Measurements from ENCODE around the gene WDFY2.
A peak's percentile ranks its signal among the peaks of the same experiment; 100 is the strongest.
"Not testable (repeated sequence)": the region's sequence is repeated elsewhere in the genome, so short reads cannot be mapped to it uniquely, and the experiment has no call there.

WDFY2 gene

DNA sequence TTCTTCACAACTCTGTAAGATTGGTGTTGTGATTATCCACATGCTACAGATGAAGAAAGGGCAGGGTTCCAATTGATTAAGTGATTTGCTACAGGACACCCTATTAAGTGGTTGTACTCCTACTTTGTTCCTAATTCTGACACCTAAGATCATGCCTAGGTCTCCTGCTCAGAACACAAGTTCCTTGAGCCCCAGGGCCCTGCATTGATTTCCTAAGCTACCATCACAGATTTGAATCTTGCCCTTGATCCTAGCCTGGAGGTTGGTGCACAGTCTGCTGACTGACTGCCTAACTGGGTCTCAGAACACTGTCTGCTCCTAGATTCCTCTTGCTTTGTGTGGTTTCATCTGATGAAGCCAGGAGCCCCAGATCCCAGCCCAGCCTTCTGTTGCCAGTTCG lies 19.6 kb upstream of the WDFY2 start:
- no peak for DNase-seq

DNA sequence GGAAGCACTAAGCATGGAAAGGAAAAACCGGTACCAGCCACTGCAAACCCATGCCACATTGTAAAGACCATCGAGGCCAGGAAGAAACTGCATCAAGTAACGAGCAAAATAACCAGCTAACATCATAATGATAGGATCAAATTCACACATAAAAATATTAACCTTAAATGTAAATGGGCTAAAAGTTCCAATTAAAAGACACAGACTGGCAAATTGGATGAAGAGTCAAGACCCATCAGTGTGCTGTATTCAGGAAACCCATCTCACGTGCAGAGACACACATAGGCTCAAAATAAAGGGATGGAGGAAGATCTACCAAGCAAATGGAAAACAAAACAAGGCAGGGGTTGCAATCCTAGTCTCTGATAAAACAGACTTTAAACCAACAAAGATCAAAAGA lies 15.3 kb upstream of the WDFY2 start:
- not testable (repeated sequence) for DNase-seq

DNA sequence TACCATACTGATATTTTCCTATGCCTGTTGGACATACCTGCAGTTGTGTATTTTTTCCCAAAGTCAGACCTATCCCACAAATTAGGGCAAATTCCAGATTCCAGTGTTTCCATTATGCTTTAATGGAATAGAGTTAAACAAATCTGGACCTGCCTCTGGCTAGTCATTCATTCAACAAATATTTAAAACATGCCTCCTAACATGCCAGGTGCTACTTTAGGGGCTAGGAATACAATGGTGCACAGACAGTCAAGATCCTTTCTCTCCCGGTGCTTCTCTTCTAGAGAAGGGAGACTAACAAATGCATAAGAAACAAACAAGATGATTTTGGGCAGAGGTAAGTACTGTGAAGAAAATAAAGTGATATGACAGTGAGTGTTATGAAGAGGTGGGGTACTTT lies 7.5 kb upstream of the WDFY2 start:
- DNase-seq, result no peak

DNA sequence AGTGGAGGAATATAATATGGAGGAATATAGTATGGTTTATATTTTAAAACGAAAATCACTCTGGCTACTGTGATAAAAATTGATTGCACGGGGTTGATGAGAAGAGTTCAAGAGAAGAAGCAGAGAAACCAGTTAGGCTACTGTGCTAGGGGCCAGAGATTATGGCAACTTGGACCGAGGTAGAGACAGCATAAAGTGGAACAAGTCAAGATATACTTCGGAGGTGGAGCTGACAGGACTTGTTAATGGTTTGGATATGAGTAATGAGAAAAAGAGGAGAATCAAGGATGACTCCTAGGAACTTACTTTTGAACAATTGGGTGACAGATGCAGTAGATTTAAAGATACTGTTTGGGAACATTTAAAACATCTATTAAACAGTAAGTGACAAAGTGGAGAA lies 6.6 kb upstream of the WDFY2 start:
- no peak for DNase-seq

DNA sequence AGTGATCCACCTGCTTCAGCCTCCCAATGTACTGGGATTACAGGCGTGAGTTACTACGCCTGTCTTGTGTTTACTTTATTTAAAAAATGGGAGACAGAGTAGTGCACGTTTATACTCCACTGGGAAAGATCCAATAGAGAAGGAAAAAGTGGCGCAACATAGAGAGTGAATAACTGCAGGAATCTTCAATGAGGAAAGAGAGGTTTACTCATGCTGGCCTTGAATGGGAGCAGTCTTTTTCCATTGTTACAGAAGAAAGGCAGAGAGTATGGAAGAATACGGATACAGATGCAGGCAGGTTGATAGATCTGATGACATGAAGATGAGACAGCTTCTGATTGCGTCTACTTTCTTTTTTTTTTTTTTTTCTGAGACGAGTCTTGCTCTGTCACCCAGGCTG lies 4.6 kb upstream of the WDFY2 start:
- DNase-seq, result no peak

DNA sequence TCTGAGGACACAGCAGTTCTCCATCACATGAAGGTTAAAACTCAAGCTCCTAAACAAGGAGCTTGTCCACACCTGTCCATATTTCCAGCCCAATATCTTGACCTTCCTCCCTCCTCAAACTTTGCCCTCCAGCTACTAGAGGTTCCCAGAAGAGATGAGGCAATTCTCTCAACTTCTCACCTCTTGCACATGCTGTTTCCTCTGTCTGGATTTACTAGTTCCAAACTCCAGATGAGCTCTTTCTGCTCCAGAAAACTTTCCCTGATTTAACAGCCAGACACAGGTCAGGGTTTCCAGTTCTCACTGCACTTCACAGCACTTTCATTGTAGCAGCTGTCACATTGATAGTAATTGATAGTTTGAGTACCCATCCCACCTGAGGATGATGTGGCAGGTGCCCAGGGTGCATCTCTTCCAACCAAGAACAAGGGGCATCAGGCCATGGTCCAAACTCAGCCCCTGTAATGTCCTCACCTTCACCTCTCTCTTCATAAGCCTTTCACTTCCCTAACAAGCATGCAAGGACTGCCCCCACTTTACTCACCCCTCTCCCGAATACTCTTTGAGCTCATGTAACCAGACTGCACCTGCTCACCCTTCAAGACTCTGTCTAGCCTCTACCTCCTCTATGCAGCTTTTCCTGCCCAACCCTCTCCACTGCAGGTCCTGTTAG lies 3.0 kb upstream of the WDFY2 start:
- DNase-seq, result no peak

DNA sequence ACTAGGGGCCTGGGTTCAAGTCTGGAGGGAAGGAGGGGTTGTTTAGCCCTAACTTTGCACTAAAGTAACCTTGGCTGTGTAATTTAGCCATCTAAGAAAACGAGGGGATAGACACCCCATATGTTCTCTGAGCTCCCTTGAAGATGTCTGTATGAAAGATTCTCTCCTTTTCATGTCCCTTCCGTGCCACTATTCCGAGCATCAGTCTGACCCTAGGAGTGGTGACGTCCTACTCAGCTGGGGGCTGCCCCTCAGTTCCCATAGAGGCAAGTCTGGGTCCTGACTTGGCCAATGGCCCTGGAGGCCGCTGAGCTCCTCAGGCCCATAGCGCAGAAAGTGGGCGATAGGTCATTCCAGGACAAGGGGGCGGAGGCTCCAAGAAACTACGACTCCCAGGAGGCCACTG lies 790 bp upstream of the WDFY2 start:
- no peak for DNase-seq

DNA sequence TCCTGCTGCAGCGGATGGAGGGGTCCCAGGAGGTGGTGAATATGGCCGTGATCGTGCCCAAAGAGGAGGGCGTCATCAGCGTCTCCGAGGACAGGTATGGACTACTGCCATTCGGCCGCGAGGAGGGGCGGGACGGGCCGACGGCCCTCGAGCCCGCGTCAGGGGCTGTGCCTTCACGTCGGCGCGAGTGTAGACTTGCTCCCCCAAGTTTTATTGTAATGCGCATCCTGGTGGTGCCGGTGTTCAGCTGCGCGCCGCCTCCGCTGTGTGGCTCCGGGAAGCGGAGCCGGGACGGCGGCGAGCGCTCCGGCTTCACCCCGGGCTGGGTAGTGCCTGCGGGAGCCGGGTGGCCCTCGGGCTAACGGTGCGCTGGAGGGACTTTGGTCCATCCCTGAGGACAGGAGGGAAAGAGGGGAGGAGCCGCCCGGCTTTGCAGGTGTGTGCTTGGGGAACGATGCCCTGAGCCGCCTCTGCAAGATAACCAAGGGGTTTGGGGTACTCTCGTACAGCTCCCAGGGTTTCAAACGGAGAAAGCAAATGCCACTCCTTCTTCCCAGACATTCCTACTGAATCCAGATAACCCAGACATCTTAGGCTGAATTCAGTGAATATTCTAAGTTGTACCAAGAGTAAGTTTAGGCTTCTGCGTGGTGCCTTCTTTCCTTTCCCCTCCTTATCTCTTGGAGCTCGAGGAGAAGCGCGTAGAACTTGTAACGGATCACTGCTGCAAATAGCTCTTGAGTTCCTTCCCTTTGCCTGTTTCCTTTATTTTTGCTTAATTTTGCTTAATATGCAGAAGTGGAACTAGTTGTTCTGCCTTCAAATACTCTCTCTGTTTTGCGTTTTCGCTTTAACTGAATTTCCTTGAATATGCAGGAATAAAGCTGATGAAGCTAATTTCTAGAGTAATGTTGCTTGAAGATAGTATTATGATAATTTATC lies 740 bp downstream of the WDFY2 start:
- DNase-seq, result peak; percentile 64

DNA sequence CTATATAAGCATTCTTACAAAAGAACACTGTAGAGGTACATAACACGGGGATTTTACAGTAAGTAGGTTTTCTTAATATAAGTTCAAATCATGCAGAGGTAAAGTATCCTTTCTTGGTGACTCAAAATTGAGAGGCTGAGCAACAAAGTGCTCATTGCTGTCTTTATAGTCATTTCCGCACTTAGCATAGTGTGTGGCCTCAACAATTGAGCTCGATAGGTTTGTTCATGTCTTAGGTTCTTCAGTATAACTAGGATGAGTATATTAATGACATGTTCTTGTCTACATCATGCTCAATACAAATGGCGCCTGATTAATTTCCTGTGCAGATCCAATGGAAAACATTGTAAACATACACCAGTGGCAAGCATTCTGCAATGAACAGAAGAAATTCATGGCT lies 1.4 kb downstream of the WDFY2 start:
- no peak for DNase-seq

DNA sequence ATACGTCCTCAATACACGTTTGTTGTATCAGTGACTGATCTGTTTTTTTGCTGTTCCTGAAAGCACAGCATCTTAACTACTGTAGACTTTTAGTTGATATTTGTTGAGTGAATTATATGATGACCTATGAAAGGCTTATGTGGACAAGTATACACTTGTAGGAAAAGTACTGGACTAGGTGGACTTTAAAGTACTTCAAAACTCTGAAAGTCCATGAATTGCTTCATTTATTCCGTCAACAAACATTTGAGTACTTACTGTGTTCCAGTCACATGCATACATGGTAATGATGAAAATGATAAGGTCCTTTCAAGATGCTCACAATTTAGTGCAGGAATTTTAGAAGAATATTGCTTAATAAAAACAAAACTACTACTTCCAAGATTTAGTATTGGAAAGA lies 3.1 kb downstream of the WDFY2 start:
- DNase-seq, result no peak

DNA sequence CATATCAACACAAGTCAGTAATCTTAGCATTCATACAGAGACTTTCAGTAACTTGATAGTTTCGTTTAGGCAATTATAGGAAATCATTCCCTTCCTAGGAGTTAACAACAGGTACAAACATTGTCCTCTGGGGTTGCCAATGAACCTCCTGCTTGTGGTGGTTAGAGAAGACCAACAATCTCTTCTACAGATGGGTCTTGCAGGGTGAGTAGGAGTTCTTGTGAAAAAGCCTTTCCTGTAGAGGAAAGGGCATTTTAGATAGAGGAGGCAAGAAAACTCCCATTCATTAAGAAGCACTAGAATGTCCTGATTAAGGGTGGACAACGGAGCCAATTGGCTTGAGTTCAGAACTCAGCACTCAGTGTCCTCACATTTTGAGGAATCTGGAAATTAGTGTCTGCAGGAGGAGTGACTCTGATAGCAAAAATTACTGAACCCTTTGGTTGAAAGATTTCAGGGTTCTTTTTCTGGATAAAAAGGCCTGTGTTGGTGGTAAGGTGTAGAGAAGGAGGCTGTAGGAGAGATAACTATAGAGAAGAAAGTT lies 4.2 kb downstream of the WDFY2 start:
- DNase-seq, result no peak

DNA sequence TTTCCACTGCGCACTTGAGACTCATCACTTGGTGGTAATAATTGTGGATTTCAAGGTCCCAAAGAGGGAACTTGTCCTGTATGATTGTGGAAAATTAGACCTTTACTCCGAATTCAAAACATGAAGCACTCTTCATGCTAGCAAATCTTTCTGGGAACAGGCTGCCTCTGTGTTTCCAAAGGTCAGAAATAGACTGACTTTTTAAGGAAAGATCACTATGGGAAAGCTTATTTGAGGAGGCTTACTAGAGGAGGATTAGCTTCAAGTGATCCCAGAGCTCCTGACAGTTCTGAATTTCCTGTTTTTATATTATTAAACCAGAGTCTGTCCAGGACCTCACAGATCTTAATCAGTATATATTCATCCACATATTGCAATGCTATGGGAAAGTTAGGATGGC lies 5.5 kb downstream of the WDFY2 start:
- no peak for DNase-seq

DNA sequence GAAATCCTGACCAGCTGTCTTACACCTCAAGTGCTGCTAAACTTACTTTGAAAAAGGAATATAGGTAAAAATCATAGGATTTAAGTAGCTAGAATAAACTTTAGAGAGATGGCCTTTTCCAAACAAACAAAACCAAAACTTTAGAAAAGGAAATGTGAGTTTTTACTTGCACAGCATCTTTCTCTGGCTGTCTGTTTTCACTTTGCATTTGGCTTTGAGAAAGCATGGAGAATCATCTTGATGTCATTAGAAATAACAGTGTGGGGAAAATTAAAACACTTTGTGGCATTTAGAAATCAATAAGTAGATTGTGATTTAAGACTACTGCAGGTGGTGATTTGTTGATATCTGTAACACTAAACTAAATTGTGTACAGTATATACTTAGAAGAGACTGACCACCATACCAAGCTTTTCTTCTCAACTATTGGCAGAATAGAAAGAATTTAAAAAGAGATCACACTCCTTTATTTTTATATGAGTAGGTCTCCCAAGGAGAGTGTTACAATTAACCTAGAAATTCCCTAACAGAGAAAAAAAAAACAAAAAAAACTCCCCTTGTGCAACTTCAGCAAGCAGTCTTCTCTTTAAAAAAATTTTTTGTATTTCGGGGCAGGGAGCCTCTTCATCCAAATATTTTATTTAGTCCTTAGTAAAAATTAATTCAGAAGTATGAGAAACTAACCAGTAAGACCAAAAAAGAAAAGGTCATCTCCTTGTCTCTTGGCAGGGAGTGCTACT lies 6.1 kb downstream of the WDFY2 start:
- no peak for DNase-seq

DNA sequence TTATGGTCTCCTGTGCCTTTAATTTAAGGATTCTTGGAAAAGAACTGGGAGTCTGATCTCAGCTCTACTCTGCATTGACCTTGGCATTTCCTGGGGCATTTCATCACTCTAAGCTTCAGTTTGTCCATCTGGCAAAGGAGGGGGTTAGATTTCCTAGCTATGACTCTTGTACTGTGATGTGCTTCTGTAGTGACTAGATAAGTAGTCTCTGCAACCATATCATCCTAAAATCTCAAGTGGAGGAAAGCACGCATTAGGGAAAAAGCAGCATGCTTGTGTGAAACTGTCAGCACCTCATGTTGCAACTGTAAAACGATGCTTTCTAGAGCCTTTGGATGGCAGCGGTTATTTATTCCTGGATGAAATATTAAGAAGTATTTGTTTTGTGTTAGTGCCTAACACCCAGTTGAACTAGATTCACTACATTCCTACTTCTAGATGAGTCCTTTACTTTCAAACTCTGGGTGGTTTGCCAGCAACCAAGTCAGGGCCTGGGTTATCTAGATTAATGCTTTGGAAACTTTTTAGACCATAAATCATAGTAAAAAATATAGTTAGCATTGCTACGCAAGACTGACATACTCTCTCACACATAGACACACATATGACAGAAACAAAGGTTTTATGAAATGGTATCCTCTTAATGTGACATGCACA lies 6.8 kb downstream of the WDFY2 start:
- DNase-seq, result no peak

DNA sequence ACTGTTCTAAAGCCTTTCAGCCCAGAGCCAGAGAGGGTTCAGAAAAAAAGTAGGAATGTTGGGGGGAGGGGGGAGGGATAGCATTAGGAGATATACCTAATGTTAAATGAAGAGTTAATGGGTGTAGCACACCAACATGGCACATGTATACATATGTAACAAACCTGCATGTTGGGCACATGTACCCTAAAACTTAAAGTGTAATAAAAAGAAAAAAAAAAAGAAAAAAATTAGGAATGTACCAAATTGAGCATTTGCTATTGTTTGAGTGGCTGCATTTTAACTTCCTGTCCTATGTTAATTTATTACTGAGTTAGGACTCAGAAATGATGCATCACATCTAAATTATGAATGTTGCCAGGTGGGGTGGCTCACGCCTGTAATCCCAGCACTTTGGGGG lies 7.7 kb downstream of the WDFY2 start:
- DNase-seq, result not testable (repeated sequence)

DNA sequence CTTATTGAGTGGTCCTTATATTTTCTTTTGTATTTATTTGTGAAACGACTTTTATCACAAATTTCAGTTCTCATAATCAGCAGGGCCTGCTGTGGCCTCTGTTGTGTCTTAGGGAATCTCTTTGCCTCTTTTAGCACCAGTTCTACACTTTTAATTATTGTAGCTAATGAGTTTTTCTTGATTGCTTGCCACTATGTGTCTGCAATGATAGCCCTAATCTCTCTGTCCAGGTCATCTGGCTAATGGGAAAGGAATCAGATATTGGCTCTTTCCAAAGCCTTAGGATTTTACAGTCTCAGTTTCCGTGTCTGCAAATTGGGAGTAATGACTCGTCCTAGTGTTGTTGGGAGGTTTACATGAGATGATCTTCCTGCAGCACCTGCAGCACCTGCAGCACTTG lies 10.2 kb downstream of the WDFY2 start:
- DNase-seq, result no peak

DNA sequence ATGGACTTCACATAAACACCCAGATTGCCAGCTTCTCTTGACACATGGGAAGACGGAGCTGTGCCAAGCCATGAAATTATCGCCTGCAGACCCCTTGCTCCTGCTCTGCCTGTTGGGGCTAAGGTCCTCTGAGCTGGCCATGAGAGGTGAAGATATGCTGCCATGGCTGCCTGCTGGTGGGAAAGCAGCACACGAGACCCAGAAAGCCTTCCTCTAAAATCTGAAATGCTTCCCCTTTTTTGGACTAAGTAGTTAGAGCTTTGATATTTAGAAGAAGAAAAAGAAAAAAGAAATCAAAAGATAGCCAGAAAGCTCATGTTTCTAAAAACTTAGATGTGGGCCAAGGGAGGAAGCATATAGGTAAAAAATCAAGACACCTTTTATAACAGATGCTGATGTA lies 11.2 kb downstream of the WDFY2 start:
- no peak for DNase-seq

DNA sequence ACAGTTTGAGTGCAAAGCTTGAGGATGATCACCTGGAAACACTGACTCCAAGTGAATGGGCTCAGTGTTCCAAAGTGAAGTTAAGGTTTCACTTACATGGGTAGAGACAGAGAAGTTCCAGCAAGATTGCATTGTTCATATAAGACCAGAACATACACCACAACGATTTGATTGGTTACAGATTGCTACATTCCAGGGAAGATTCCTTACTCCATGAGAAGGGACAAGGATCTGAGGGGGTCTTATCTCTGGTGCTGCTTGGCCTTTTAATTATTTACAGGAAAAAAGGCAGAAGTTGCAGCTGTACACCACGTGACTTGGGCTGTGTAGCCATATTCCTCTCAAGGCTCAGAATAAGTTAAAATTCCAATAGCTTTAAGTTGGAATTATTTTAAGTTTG lies 12.3 kb downstream of the WDFY2 start:
- no peak for DNase-seq

DNA sequence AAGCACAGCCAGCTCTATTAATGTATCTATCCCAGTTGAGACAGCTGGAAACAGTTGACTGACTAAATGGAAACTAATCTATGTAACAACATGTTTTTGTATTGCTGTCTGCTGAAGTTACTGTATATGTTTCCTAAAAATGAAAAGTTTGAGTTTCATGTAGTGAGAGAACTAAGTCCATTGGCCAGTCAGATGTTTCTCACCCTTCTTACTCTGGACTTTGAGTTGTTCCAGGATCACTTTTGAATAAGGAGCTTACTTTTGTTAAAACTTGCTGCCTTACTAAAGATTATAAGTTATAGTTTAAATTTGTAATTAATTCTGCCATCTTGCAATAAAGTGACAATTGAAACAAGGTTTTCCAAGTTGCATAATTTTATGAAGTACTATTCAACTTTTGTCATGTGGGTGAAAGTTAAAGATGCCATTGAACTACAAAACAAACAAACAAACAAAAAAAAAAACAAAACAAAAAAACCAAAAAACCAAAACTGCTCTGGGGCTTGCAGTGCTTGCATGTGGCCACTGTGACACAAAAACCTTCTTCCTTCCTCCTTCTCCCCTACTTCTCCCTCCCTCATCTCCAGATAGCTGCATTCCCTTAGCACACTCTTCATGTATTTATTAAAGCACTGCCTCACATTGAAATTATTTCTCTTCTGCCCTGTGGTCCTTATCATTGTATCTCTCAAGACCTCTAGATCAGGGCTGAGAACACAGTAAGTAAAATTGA lies 15.3 kb downstream of the WDFY2 start:
- no peak for DNase-seq

DNA sequence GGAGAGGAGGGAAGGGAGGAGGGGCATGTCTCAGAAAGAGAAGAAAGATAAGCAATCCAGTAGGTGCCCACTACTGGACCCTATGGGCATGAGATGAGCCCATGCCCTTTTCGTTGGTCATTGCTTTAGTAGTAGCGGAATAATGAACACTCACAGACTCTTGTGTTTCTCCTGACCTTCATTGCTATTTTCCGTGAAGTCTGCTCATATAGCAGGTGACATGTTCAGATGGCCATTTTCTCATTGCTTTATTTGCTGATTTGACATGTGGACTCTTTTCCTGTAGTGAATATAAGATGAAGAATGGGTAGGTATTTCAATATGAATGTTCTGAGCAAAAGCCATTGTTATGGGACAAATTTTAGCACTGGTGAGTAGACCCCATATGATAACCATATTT lies 16.4 kb downstream of the WDFY2 start:
- DNase-seq, result no peak

DNA sequence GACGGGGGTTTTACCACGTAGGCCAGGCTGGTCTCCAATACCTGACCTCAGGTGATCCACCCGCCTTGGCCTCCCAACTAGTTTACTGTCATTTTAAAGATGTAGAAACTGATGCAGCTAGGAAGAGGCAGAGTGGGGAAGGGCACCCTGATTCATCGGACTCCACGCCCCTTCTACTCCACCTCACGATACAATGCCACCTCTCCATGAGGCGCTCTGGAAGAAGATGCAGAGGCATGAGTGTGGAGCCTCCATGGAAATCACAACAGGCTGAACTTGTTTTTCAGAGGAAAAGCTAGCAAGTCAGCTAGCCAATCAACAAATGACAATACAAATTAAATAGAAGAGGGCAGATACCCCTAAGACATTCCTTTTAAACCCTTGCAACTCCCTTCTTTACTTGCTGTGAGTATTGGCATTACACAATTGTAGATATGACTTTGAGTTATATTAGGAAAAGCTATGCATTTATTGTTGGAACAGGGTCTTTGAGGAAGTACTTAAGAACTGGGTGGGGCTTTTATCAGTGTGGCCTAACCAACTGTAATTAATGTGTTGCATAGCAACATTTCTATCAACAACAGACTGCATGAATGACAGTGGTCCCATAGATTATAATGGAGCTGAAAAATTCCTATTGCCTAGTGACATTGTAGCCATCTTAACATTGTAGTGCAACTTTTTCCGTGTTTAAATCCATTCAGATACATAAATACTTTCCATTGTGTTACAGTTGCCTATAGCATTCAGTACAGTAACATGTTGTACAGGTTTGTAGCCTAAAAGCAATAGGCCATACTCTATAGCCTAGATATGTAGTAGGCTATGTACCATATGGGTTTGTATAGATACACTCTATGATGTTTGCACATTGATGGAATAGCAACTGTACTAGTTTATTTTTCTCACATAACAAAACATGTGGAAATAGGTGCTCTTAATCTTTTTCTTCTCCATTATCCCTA lies 17.6 kb downstream of the WDFY2 start:
- DNase-seq, result no peak

Measured in activated effector memory CD4-positive, alpha-beta T cell treated with Interleukin-2 at 50 U/mL for 16 hours (primary cell).